Measurements from ENCODE around the gene EVC2.

DNA sequence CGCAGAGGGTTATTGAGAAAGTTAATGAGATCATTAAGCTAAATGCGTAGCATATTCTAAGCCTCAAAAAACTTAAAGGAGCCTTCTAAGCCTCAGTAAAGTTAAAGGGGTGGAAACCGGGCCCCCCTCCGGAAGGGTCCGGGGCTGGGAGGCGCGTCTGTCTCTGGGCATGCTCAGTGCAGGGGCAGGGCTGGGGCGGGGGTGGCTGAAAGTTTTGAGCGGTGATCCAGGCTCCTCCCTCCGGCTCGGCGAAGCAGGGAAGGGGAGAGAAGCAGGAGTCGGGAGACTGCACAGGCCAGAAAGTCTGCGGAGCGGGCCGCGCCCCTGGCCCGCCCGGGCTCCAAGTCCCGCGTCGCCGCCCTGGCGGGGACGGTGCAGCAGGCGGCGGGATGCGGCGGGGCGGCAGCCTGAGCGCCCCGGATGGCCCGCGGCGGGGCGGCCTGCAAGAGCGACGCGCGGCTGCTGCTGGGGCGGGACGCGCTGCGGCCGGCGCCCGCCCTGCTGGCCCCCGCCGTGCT, 2.7 kb upstream of the EVC2 start, which contains the start of gene EVC:
- TF ChIP-seq CTCF (IDR thresholded peaks at IDR 0.05) = no peak
- no peak for TF ChIP-seq EZH2 (IDR thresholded peaks at IDR 0.05; ENCODE audit: borderline replicate concordance, insufficient read depth, low read depth, low read length, poor library complexity, severe bottlenecking)
